ENCODE measurements around the gene CST4.
"Not testable (repeated sequence)": the region's sequence is repeated elsewhere in the genome, so short reads cannot be mapped to it uniquely, and the experiment has no call there.

- not testable (repeated sequence) for TF ChIP-seq ZNF18 (tag by site-specific recombination; IDR thresholded peaks at IDR 0.05); TCF7L2 (IDR thresholded peaks at IDR 0.05; ENCODE audit: borderline replicate concordance, low read depth, low read length); ATF2 (tag by site-specific recombination; IDR thresholded peaks at IDR 0.05; ENCODE audit: low read depth); ZNF214 (tag by site-specific recombination; IDR thresholded peaks at IDR 0.05; ENCODE audit: borderline replicate concordance); CTCF (tag by site-specific recombination; IDR thresholded peaks at IDR 0.05); KLF1 (tag by site-specific recombination; IDR thresholded peaks at IDR 0.05); ZNF529 (tag by site-specific recombination; IDR thresholded peaks at IDR 0.05; ENCODE audit: insufficient replicate concordance); ZXDB (tag by site-specific recombination; IDR thresholded peaks at IDR 0.05); ZNF266 (tag by site-specific recombination; IDR thresholded peaks at IDR 0.05; ENCODE audit: low read depth); ZNF239 (tag by site-specific recombination; IDR thresholded peaks at IDR 0.05); REST (tag by site-specific recombination; IDR thresholded peaks at IDR 0.05)
- TF ChIP-seq, protein P1, sequence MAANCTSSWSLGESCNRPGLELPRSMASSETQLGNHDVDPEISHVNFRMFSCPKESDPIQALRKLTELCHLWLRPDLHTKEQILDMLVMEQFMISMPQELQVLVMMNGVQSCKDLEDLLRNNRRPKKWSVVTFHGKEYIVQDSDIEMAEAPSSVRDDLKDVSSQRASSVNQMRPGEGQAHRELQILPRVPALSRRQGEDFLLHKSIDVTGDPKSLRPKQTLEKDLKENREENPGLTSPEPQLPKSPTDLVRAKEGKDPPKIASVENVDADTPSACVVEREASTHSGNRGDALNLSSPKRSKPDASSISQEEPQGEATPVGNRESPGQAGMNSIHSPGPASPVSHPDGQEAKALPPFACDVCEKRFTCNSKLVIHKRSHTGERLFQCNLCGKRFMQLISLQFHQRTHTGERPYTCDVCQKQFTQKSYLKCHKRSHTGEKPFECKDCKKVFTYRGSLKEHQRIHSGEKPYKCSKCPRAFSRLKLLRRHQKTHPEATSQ (tag by site-specific recombination; IDR thresholded peaks at IDR 0.05): not testable (repeated sequence)
- TF ChIP-seq, protein P2, sequence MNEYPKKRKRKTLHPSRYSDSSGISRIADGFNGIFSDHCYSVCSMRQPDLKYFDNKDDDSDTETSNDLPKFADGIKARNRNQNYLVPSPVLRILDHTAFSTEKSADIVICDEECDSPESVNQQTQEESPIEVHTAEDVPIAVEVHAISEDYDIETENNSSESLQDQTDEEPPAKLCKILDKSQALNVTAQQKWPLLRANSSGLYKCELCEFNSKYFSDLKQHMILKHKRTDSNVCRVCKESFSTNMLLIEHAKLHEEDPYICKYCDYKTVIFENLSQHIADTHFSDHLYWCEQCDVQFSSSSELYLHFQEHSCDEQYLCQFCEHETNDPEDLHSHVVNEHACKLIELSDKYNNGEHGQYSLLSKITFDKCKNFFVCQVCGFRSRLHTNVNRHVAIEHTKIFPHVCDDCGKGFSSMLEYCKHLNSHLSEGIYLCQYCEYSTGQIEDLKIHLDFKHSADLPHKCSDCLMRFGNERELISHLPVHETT (tag by site-specific recombination; IDR thresholded peaks at IDR 0.05): not testable (repeated sequence)
Measured at GRCh38 chr20:23694178-23695067, 5.6 kb upstream of the CST4 start.

All from HEK293 (cell line).